ENCODE measurements around the gene SYCN. TPM values are rescaled to one million over a fixed set of nuclear protein-coding genes. Genes with fewer than 3 reads are reported as not detected.
"Not testable (repeated sequence)": the region's sequence is repeated elsewhere in the genome, so short reads cannot be mapped to it uniquely, and the experiment has no call there.

The SYCN gene
- polyA plus RNA-seq, 3 donors, result not detected

GRCh38 chr19:39247701-39248664 is 43.9 kb upstream of the SYCN start:
- H3K4me1 Mint-ChIP-seq, result peaks cover 4% of the 10 kb centered on the region
- H3K27ac Mint-ChIP-seq, result no peak overlapping the region
- H3K4me3 ChIP-seq (replicated peaks in 1 of 3; ENCODE audit: low read depth in 2 of 3, low read length in 3 of 3), result no peak overlapping the region
- H3K27me3 ChIP-seq (ENCODE audit: control insufficient read depth in 2 of 2, insufficient read depth in 2 of 2, low read length in 2 of 2), result peaks cover 2 to 24% of the 10 kb centered on the region in 2 donors
- H3K4me1 ChIP-seq (ENCODE audit: control insufficient read depth in 1 of 2, insufficient read depth in 2 of 2, low read length in 2 of 2), result peaks cover 0 to 7% of the 10 kb centered on the region in 2 donors
- H3K27me3 Mint-ChIP-seq (ENCODE audit: low read depth in 3 of 3), result peaks cover 20 to 32% (median 29%) of the 10 kb centered on the region in 3 donors
- no peak for DNase-seq
- H3K4me2 ChIP-seq (replicated peaks; ENCODE audit: extremely low read depth, low read length, poor library complexity, severe bottlenecking), result no peak overlapping the region
- intact Hi-C loops (cut with micrococcal nuclease), result no loop called here
- no peaks in the 10 kb centered on the region for H4K20me1 ChIP-seq (ENCODE audit: insufficient read depth, low read length)
- TF ChIP-seq CTCF (IDR thresholded peaks at IDR 0.05), result no peak
- no peaks in the 10 kb centered on the region for H3K36me3 Mint-ChIP-seq
- H3K9ac ChIP-seq (ENCODE audit: insufficient read depth, low read length, poor library complexity, severe bottlenecking), result no peak overlapping the region
- H3K9me3 ChIP-seq (replicated peaks in 1 of 2; ENCODE audit: control insufficient read depth in 1 of 2, insufficient read depth in 1 of 2, low read length in 2 of 2), result no peaks in the 10 kb centered on the region
- H3K79me2 ChIP-seq (ENCODE audit: insufficient read depth, low read length), result no peaks in the 10 kb centered on the region
- H3K27ac ChIP-seq (ENCODE audit: low read depth in 1 of 2, low read length in 2 of 2), result no peak overlapping the region
- peaks cover 0 to 5% (median 2%) of the 10 kb centered on the region in 7 donors for H3K9me3 Mint-ChIP-seq
- 48% methylated on average over 90 of the region's 92 CpGs for WGBS (ENCODE audit: insufficient coverage)
- H3K36me3 ChIP-seq (replicated peaks in 1 of 2; ENCODE audit: control insufficient read depth in 1 of 2, insufficient read depth in 2 of 2, low read length in 2 of 2), result no peaks in the 10 kb centered on the region
- peak overlapping the region; percentile 21 for H2AFZ ChIP-seq (ENCODE audit: insufficient read depth, low read depth, low read length, poor library complexity, severe bottlenecking)
- H3K4me3 Mint-ChIP-seq, result peak overlapping the region in 1 of 2 donors; percentile 73

GRCh38 chr19:39246951-39247669 is 43.0 kb upstream of the SYCN start:
- peak overlapping the region; percentile 21 for H2AFZ ChIP-seq (ENCODE audit: insufficient read depth, low read depth, low read length, poor library complexity, severe bottlenecking)
- Mint-ChIP-seq H3K9me3 (peaks cover 0 to 5% (median 2%) of the 10 kb centered on the region in 7 donors), H3K4me1 (peaks cover 4% of the 10 kb centered on the region), H3K36me3 (no peaks in the 10 kb centered on the region), H3K27ac (no peak overlapping the region), H3K27me3 (ENCODE audit: low read depth in 3 of 3) (peaks cover 17 to 29% (median 26%) of the 10 kb centered on the region in 3 donors), H3K4me3 (peak overlapping the region in 1 of 2 donors; percentile 73)
- no peaks in the 10 kb centered on the region for H4K20me1 ChIP-seq (ENCODE audit: insufficient read depth, low read length)
- no peak overlapping the region for H3K4me2 ChIP-seq (replicated peaks; ENCODE audit: extremely low read depth, low read length, poor library complexity, severe bottlenecking)
- no peaks in the 10 kb centered on the region for H3K36me3 ChIP-seq (replicated peaks in 1 of 2; ENCODE audit: control insufficient read depth in 1 of 2, insufficient read depth in 2 of 2, low read length in 2 of 2)
- no peak overlapping the region for H3K4me3 ChIP-seq (replicated peaks in 1 of 3; ENCODE audit: low read depth in 2 of 3, low read length in 3 of 3)
- DNase-seq, result peak in 2 of 3 donors; percentile 1 to 12
- no peak for TF ChIP-seq CTCF (IDR thresholded peaks at IDR 0.05)
- H3K27me3 ChIP-seq (ENCODE audit: control insufficient read depth in 2 of 2, insufficient read depth in 2 of 2, low read length in 2 of 2), result peaks cover 2 to 24% of the 10 kb centered on the region in 2 donors
- intact Hi-C loops (cut with micrococcal nuclease), result no loop called here
- H3K79me2 ChIP-seq (ENCODE audit: insufficient read depth, low read length), result no peaks in the 10 kb centered on the region
- H3K9ac ChIP-seq (ENCODE audit: insufficient read depth, low read length, poor library complexity, severe bottlenecking), result no peak overlapping the region
- 53% methylated on average over 40 of the region's 42 CpGs for WGBS (ENCODE audit: insufficient coverage)
- no peaks in the 10 kb centered on the region for H3K9me3 ChIP-seq (replicated peaks in 1 of 2; ENCODE audit: control insufficient read depth in 1 of 2, insufficient read depth in 1 of 2, low read length in 2 of 2)
- H3K27ac ChIP-seq (ENCODE audit: low read depth in 1 of 2, low read length in 2 of 2), result no peak overlapping the region
- peaks cover 0 to 7% of the 10 kb centered on the region in 2 donors for H3K4me1 ChIP-seq (ENCODE audit: control insufficient read depth in 1 of 2, insufficient read depth in 2 of 2, low read length in 2 of 2)

- no CpG with 5 or more reads among the region's 1 CpG for WGBS (ENCODE audit: insufficient coverage)
- H3K27ac ChIP-seq (ENCODE audit: low read depth in 1 of 2, low read length in 2 of 2); DNase-seq; H3K9me3 ChIP-seq (replicated peaks in 1 of 2; ENCODE audit: control insufficient read depth in 1 of 2, insufficient read depth in 1 of 2, low read length in 2 of 2); H3K4me3 Mint-ChIP-seq; H3K4me2 ChIP-seq (replicated peaks; ENCODE audit: extremely low read depth, low read length, poor library complexity, severe bottlenecking); H3K4me1 Mint-ChIP-seq; H3K9ac ChIP-seq (ENCODE audit: insufficient read depth, low read length, poor library complexity, severe bottlenecking); H3K36me3 Mint-ChIP-seq; H4K20me1 ChIP-seq (ENCODE audit: insufficient read depth, low read length); H3K4me3 ChIP-seq (replicated peaks in 1 of 3; ENCODE audit: low read depth in 2 of 3, low read length in 3 of 3); intact Hi-C loops (cut with micrococcal nuclease); H2AFZ ChIP-seq (ENCODE audit: insufficient read depth, low read depth, low read length, poor library complexity, severe bottlenecking); H3K36me3 ChIP-seq (replicated peaks in 1 of 2; ENCODE audit: control insufficient read depth in 1 of 2, insufficient read depth in 2 of 2, low read length in 2 of 2); H3K9me3 Mint-ChIP-seq; H3K79me2 ChIP-seq (ENCODE audit: insufficient read depth, low read length); H3K4me1 ChIP-seq (ENCODE audit: control insufficient read depth in 1 of 2, insufficient read depth in 2 of 2, low read length in 2 of 2); H3K27ac Mint-ChIP-seq: not testable (repeated sequence)
- peaks cover 17 to 29% (median 26%) of the 10 kb centered on the region in 3 donors for H3K27me3 Mint-ChIP-seq (ENCODE audit: low read depth in 3 of 3)
- peaks cover 2 to 24% of the 10 kb centered on the region in 2 donors for H3K27me3 ChIP-seq (ENCODE audit: control insufficient read depth in 2 of 2, insufficient read depth in 2 of 2, low read length in 2 of 2)
Observed at GRCh38 chr19:39245166-39245565, 41.1 kb upstream of the SYCN start.
